Measurements from ENCODE around the gene CRYBG1.

Gene CRYBG1

GRCh38 chr6:106517706-106518105, 157.2 kb downstream of the CRYBG1 start:
- no peak for TF ChIP-seq CTCF (IDR thresholded peaks at IDR 0.05; ENCODE audit: control extremely low read depth, extremely low read depth, low read depth, missing control alignments)
- POLR2A ChIA-PET: no interaction called here
- DNase-seq (ENCODE audit: extremely low spot score): no peak
- CTCF ChIA-PET: interaction anchor here (1.7 kb wide), 1 partner anchor 49 kb away, joined by 5 read pairs; no protein-coding TSS in a partner anchor

DNA sequence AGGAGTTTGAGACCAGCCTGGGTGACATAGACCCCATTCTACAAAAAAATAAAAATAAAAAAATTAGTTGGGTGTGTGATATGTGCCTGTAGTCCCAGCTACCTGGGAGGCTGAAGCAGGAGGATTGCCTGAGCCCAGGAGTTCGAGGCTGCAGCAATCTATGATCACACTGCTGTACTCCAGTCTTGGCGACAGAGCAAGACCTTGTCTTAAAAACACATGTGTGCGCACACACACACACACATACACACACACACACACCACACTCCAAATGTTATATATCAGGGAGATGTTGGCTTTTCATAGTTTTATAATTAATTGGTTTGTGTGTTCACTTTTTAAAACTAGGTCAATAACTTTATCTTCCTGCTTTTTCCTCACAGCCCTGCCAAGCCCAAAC, 158.2 kb downstream of the CRYBG1 start:
- POLR2A ChIA-PET: no interaction called here
- DNase-seq (ENCODE audit: extremely low spot score): no peak
- CTCF ChIA-PET: interaction anchor here (1.5 to 4.2 kb wide), 2 partner anchors 9 to 48 kb away, joined by 4 to 27 read pairs; no protein-coding TSS in a partner anchor
- no peak for TF ChIP-seq CTCF (IDR thresholded peaks at IDR 0.05; ENCODE audit: control extremely low read depth, extremely low read depth, low read depth, missing control alignments)

DNA sequence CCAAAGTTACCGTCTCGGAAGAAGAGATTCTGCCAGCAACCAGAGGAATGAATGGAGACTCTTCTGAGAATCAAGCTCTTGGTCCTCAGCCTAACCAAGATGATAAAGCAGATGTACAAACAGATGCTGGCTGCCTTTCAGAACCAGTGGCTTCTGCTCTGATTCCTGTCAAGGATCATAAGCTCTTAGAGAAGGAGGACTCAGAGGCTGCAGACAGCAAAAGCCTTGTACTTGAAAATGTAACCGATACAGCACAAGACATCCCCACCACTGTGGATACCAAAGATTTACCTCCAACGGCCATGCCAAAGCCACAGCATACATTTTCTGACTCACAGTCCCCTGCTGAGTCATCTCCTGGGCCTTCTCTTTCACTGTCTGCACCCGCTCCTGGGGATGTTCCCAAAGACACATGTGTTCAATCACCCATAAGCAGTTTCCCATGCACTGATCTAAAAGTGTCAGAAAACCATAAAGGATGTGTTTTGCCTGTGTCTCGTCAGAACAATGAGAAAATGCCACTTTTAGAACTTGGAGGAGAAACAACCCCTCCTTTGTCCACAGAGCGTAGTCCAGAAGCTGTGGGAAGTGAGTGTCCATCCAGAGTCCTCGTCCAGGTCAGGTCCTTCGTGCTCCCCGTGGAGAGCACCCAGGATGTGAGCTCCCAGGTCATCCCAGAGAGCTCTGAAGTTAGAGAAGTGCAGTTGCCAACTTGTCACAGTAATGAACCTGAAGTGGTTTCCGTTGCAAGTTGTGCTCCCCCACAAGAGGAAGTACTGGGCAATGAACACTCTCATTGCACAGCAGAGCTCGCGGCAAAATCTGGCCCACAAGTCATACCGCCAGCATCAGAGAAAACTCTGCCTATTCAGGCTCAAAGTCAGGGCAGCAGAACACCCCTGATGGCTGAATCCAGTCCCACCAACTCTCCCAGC, 159.2 kb downstream of the CRYBG1 start:
- CTCF ChIA-PET: interaction anchor here (1.2 to 4.2 kb wide), 3 partner anchors 10 to 47 kb away, joined by 3 to 27 read pairs (median 4); no protein-coding TSS in a partner anchor
- DNase-seq (ENCODE audit: extremely low spot score): peak; percentile 46
- POLR2A ChIA-PET: interaction anchor here (0.6 to 1.8 kb wide), 3 partner anchors 14 to 134 kb away, joined by 3 to 7 read pairs (median 3); no protein-coding TSS in a partner anchor
- TF ChIP-seq CTCF (IDR thresholded peaks at IDR 0.05; ENCODE audit: control extremely low read depth, extremely low read depth, low read depth, missing control alignments): no peak

- TF ChIP-seq CTCF (IDR thresholded peaks at IDR 0.05; ENCODE audit: control extremely low read depth, extremely low read depth, low read depth, missing control alignments): no peak
- CTCF ChIA-PET: interaction anchor here (1.9 to 4.2 kb wide), 3 partner anchors 8 to 13 kb away, joined by 9 to 27 read pairs (median 9); no protein-coding TSS in a partner anchor
- peak; percentile 71 for DNase-seq (ENCODE audit: extremely low spot score)
- POLR2A ChIA-PET: interaction anchor here (0.8 to 1.8 kb wide), 3 partner anchors 9 to 531 kb away, joined by 3 to 6 read pairs (median 4); no protein-coding TSS in a partner anchor
Observed at GRCh38 chr6:106520711-106521401, 160.3 kb downstream of the CRYBG1 start.

DNA sequence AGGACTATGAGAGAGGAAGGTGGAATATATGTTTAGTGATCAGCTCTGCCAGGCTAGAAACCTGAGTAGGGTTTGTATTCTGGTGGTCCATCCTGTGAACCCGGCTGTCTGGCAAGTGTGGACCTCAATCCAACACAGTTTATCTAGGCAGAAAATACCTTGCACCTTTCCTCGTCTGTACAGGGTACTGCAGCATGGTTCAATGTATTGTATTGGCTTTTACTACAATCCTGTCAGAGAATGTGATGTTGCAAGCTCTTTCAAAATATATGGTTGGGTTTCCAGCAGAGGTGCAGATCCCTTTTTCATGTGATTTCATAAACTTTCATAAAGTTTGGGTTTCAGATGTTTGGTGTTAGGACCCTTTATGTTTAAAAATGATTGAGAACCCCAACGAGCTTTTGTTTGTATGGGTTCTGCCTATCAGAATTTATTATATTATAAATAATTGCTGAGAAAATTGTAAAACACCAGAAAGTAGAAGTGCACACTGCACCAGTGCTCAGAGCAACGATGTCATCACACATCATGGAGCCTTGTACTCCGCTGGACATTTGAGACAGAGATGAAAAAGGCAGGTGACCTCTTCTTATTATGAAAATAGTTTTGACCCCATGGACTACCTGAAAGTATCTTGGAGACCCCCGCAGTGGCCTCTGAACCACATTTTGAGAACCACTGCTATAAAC, 162.2 kb downstream of the CRYBG1 start:
- ChIA-PET POLR2A (interaction anchor here (1.4 kb wide), 1 partner anchor 12 kb away, joined by 4 read pairs; no protein-coding TSS in a partner anchor), CTCF (interaction anchor here (1.2 to 4.2 kb wide), 7 partner anchors 10 to 475 kb away, joined by 3 to 27 read pairs (median 4); no protein-coding TSS in a partner anchor)
- no peak for DNase-seq (ENCODE audit: extremely low spot score)
- TF ChIP-seq CTCF (IDR thresholded peaks at IDR 0.05; ENCODE audit: control extremely low read depth, extremely low read depth, low read depth, missing control alignments): no peak
